ENCODE results near the gene FCHSD2.

Gene FCHSD2

GRCh38 chr11:72851726-72852125 lies 290.4 kb downstream of the FCHSD2 start:
- FAIRE-seq (no peak), DNase-seq (ENCODE audit: insufficient read length, low spot score) (no peak)

- FAIRE-seq (no peak), DNase-seq (ENCODE audit: insufficient read length, low spot score) (no peak)
Measured at GRCh38 chr11:72850832-72851231, 291.3 kb downstream of the FCHSD2 start.

- no peak for DNase-seq (ENCODE audit: insufficient read length, low spot score)
Measured at GRCh38 chr11:72848846-72849466, 293.2 kb downstream of the FCHSD2 start.

GRCh38 chr11:72844356-72844755 lies 297.8 kb downstream of the FCHSD2 start:
- no peak for DNase-seq (ENCODE audit: insufficient read length, low spot score)
- FAIRE-seq: no peak

More at GRCh38 chr11:72848846-72849466, 293.2 kb downstream of the FCHSD2 start:
- no peak for FAIRE-seq

GRCh38 chr11:72842653-72843330 lies 299.3 kb downstream of the FCHSD2 start:
- FAIRE-seq (no peak), DNase-seq (ENCODE audit: insufficient read length, low spot score) (no peak)

GRCh38 chr11:72842126-72842525 lies 300.0 kb downstream of the FCHSD2 start:
- FAIRE-seq (no peak), DNase-seq (ENCODE audit: insufficient read length, low spot score) (no peak)

- DNase-seq (ENCODE audit: insufficient read length, low spot score): no peak
- FAIRE-seq: no peak
Measured at GRCh38 chr11:72841397-72841796, 300.7 kb downstream of the FCHSD2 start.

- DNase-seq (ENCODE audit: insufficient read length, low spot score): no peak
- no peak for FAIRE-seq
Measured at GRCh38 chr11:72840780-72841179, 301.3 kb downstream of the FCHSD2 start.

GRCh38 chr11:72838691-72839305 lies 303.3 kb downstream of the FCHSD2 start:
- FAIRE-seq (no peak), DNase-seq (ENCODE audit: insufficient read length, low spot score) (no peak)

- DNase-seq (ENCODE audit: insufficient read length, low spot score) (no peak), FAIRE-seq (no peak)
Measured at GRCh38 chr11:72836111-72836510, 306.0 kb downstream of the FCHSD2 start.

- no peak for DNase-seq (ENCODE audit: insufficient read length, low spot score)
- no peak for FAIRE-seq
Measured at GRCh38 chr11:72834905-72835304, 307.2 kb downstream of the FCHSD2 start.

- DNase-seq (ENCODE audit: insufficient read length, low spot score) (no peak), FAIRE-seq (no peak)
Measured at GRCh38 chr11:72833811-72834493, 308.2 kb downstream of the FCHSD2 start.

- FAIRE-seq: no peak
- DNase-seq (ENCODE audit: insufficient read length, low spot score): no peak
Measured at GRCh38 chr11:72833083-72833733, 308.9 kb downstream of the FCHSD2 start.

GRCh38 chr11:72832301-72833082 lies 309.6 kb downstream of the FCHSD2 start:
- no peak for DNase-seq (ENCODE audit: insufficient read length, low spot score)
- no peak for FAIRE-seq

- FAIRE-seq (peak; percentile 92), DNase-seq (ENCODE audit: insufficient read length, low spot score) (no peak)
Measured at GRCh38 chr11:72831521-72832300, 310.4 kb downstream of the FCHSD2 start.

GRCh38 chr11:72829884-72830533 lies 312.1 kb downstream of the FCHSD2 start:
- DNase-seq (ENCODE audit: insufficient read length, low spot score) (no peak), FAIRE-seq (no peak)

GRCh38 chr11:72829178-72829577 lies 312.9 kb downstream of the FCHSD2 start:
- DNase-seq (ENCODE audit: insufficient read length, low spot score) (no peak), FAIRE-seq (no peak)

GRCh38 chr11:72828692-72829101 lies 313.4 kb downstream of the FCHSD2 start:
- FAIRE-seq (no peak), DNase-seq (ENCODE audit: insufficient read length, low spot score) (no peak)

- DNase-seq (ENCODE audit: insufficient read length, low spot score) (no peak), FAIRE-seq (no peak)
Measured at GRCh38 chr11:72828081-72828567, 314.0 kb downstream of the FCHSD2 start.
